IMR-90 (cell line): ENCODE results near the gene NFKB1. TPM values are rescaled to one million over a fixed set of nuclear protein-coding genes. Genes with fewer than 3 reads are reported as not detected.

Experiments
- ATAC-seq: fragments of 200-7000 bp; cut with Tn5 transposase; 2 replicates; pipeline ENCODE4 v1.9.1; 2020; ENCODE audit warnings: low read depth, mild to moderate bottlenecking, moderate library complexity
- BruUV-seq: library from RNA; stranded (reverse); fragments of 400-500 nt; replicated peaks from 2 replicates; lab custom pipeline; 2021; lab: Mats Ljungman, UMichigan
- CTCF ChIA-PET: fragments of 300-600 bp; formaldehyde crosslinking; extraction: SDS; loops from one replicate; lab custom pipeline; 2021; ENCODE audit warnings: antibody characterized with exemption; lab: Yijun Ruan, JAX
- POLR2A ChIA-PET: fragments of 300-600 bp; sonication (Branson Sonifier 250); formaldehyde crosslinking; loops from one replicate; lab custom pipeline; 2022; ENCODE audit warnings: antibody characterized with exemption; ENCODE audit not compliant: unreplicated experiment; lab: Charles Lee
- DNase-seq: peaks from one replicate; pipeline ENCODE4 v3.0.0; 2013
- H2AFZ ChIP-seq: replicated peaks from 2 replicates; pipeline ENCODE3; 2013; ENCODE audit warnings: low read length, mild to moderate bottlenecking; ENCODE audit not compliant: poor library complexity
- H2AK5ac ChIP-seq: 2 replicates; pipeline ENCODE4 v1.6.1; 2013; ENCODE audit warnings: low read depth, low read length, inconsistent platforms
- H2AK9ac ChIP-seq: replicated peaks from 2 replicates; pipeline ENCODE3; 2013; ENCODE audit warnings: mild to moderate bottlenecking, low read depth, low read length, moderate library complexity; ENCODE audit not compliant: poor library complexity
- H2BK120ac ChIP-seq: 2 replicates; pipeline ENCODE4 v1.6.1; 2013; ENCODE audit warnings: low read depth, low read length, inconsistent platforms
- H2BK15ac ChIP-seq: 3 replicates; pipeline ENCODE4 v1.6.1; 2013; ENCODE audit warnings: low read depth, low read length, inconsistent platforms
- H2BK20ac ChIP-seq: 2 replicates; pipeline ENCODE4 v1.6.1; 2013; ENCODE audit warnings: low read depth, mild to moderate bottlenecking, inconsistent platforms, low read length, moderate library complexity
- H2BK5ac ChIP-seq: 2 replicates; pipeline ENCODE4 v1.6.1; 2013; ENCODE audit warnings: mild to moderate bottlenecking, low read depth, low read length, inconsistent platforms; ENCODE audit not compliant: poor library complexity, severe bottlenecking
- H3K14ac ChIP-seq: replicated peaks from 2 replicates; pipeline ENCODE4 v1.6.1; 2013; ENCODE audit warnings: low read depth, low read length, inconsistent platforms
- H3K18ac ChIP-seq: 2 replicates; pipeline ENCODE4 v1.6.1; 2013; ENCODE audit warnings: low read depth, low read length, control low read depth
- H3K23ac ChIP-seq: 2 replicates; pipeline ENCODE4 v1.6.1; 2013; ENCODE audit warnings: low read depth, low read length, inconsistent platforms
- H3K27ac ChIP-seq: 2 replicates; pipeline ENCODE4 v1.5.1; 2013; ENCODE audit warnings: mild to moderate bottlenecking, control low read depth, low read length; ENCODE audit not compliant: insufficient read depth
- H3K27me3 ChIP-seq: 2 replicates; pipeline ENCODE4 v1.6.1; 2013; ENCODE audit warnings: low read length; ENCODE audit not compliant: control insufficient read depth, insufficient read depth
- H3K36me3 ChIP-seq: 2 replicates; pipeline ENCODE4 v1.6.1; 2013; ENCODE audit warnings: low read length, mixed read lengths; ENCODE audit not compliant: control insufficient read depth, insufficient read depth
- H3K4ac ChIP-seq: 2 replicates; pipeline ENCODE4 v1.6.1; 2013; ENCODE audit warnings: low read depth, low read length, inconsistent platforms
- H3K4me1 ChIP-seq: 2 replicates; pipeline ENCODE4 v1.6.1; 2013; ENCODE audit warnings: low read length, mixed read lengths; ENCODE audit not compliant: control insufficient read depth, insufficient read depth
- H3K4me2 ChIP-seq: 2 replicates; pipeline ENCODE4 v1.6.1; 2013; ENCODE audit warnings: low read depth, mild to moderate bottlenecking, control low read depth, low read length, moderate library complexity
- H3K4me3 ChIP-seq: 2 replicates; pipeline ENCODE4 v1.5.1; 2013; ENCODE audit warnings: low read depth, mild to moderate bottlenecking, control low read depth, low read length, moderate library complexity; ENCODE audit not compliant: insufficient read depth
- H3K56ac ChIP-seq: 2 replicates; pipeline ENCODE4 v1.6.1; 2013; ENCODE audit warnings: low read length, inconsistent platforms; ENCODE audit not compliant: insufficient read depth; ENCODE audit errors: extremely low read depth
- H3K79me1 ChIP-seq, 2 experiments: 2 replicates each; pipeline ENCODE4 v1.6.1; 2013; ENCODE audit warnings: low read length in 2 of 2, inconsistent platforms in 1 of 2, low read depth in 1 of 2
- H3K9ac ChIP-seq: 2 replicates; pipeline ENCODE4 v1.6.1; 2013; ENCODE audit warnings: low read depth, low read length, control low read depth
- H3K9me1 ChIP-seq: 2 replicates; pipeline ENCODE4 v1.6.1; 2013; ENCODE audit warnings: low read length, inconsistent platforms; ENCODE audit not compliant: insufficient read depth
- H3K9me3 ChIP-seq: 2 replicates; pipeline ENCODE4 v1.6.1; 2013; ENCODE audit warnings: low read length; ENCODE audit not compliant: control insufficient read depth, insufficient read depth
- H4K20me1 ChIP-seq: 2 replicates; pipeline ENCODE4 v1.6.1; 2013; ENCODE audit warnings: low read length, inconsistent platforms; ENCODE audit not compliant: insufficient read depth
- H4K5ac ChIP-seq: 2 replicates; pipeline ENCODE4 v1.6.1; 2013; ENCODE audit warnings: mild to moderate bottlenecking, low read depth, low read length, control low read depth
- H4K8ac ChIP-seq, 2 experiments: 2 replicates each; pipeline ENCODE4 v1.6.1; 2013; ENCODE audit warnings: low read depth in 2 of 2, low read length in 2 of 2, control low read depth in 1 of 2, inconsistent platforms in 1 of 2
- H4K91ac ChIP-seq: 2 replicates; pipeline ENCODE4 v1.6.1; 2013; ENCODE audit warnings: low read depth, low read length, inconsistent platforms; ENCODE audit not compliant: insufficient read depth
- BHLHE40 ChIP-seq: fragments of 150-350 bp; IDR thresholded peaks from 2 replicates; pipeline ENCODE4 v1.6.1; 2016; ENCODE audit warnings: mild to moderate bottlenecking, low read depth, low read length
- CEBPB ChIP-seq: IDR thresholded peaks from 2 replicates; pipeline ENCODE4 v1.6.1; 2012; ENCODE audit warnings: low read depth, low read length, improper control_type of control experiment
- CHD1 ChIP-seq: IDR thresholded peaks from 2 replicates; pipeline ENCODE4 v1.6.1; 2012; ENCODE audit warnings: low read depth, low read length, improper control_type of control experiment
- CTCF ChIP-seq: conservative IDR thresholded peaks from 2 replicates; pipeline ENCODE4 v1.5.1; 2012; ENCODE audit warnings: mild to moderate bottlenecking, low read depth, low read length, improper control_type of control experiment
- ELK1 ChIP-seq: fragments of 150-350 bp; IDR thresholded peaks from 2 replicates; pipeline ENCODE4 v1.6.1; 2016; ENCODE audit warnings: low read depth, mild to moderate bottlenecking, low read length, moderate library complexity, borderline replicate concordance
- FOS ChIP-seq: fragments of 150-350 bp; IDR thresholded peaks from 2 replicates; pipeline ENCODE4 v1.6.1; 2016; ENCODE audit warnings: low read depth, low read length
- MAFK ChIP-seq: IDR thresholded peaks from 2 replicates; pipeline ENCODE4 v1.6.1; 2012; ENCODE audit warnings: low read depth, low read length, improper control_type of control experiment
- MAZ ChIP-seq: IDR thresholded peaks from 2 replicates; pipeline ENCODE4 v1.6.1; 2012; ENCODE audit warnings: low read depth, mild to moderate bottlenecking, low read length, improper control_type of control experiment, moderate library complexity, borderline replicate concordance
- MXI1 ChIP-seq: IDR thresholded peaks from 2 replicates; pipeline ENCODE4 v1.6.1; 2012; ENCODE audit warnings: low read depth, mild to moderate bottlenecking, low read length, moderate library complexity, borderline replicate concordance
- NFE2L2 ChIP-seq: fragments of 150-350 bp; IDR thresholded peaks from 2 replicates; pipeline ENCODE4 v1.6.1; 2016; ENCODE audit warnings: low read depth, mild to moderate bottlenecking, low read length
- POLR2A ChIP-seq: IDR thresholded peaks from 2 replicates; pipeline ENCODE4 v1.6.1; 2012; ENCODE audit warnings: mild to moderate bottlenecking, low read depth, low read length
- RAD21 ChIP-seq: IDR thresholded peaks from 2 replicates; pipeline ENCODE4 v1.6.1; 2012; ENCODE audit warnings: low read length, improper control_type of control experiment
- RCOR1 ChIP-seq: IDR thresholded peaks from 2 replicates; pipeline ENCODE4 v1.6.1; 2012; ENCODE audit warnings: mild to moderate bottlenecking, low read length, improper control_type of control experiment; ENCODE audit not compliant: insufficient replicate concordance
- SMC3 ChIP-seq: fragments of 150-350 bp; IDR thresholded peaks from 2 replicates; pipeline ENCODE4 v1.6.1; 2016; ENCODE audit warnings: low read depth, mild to moderate bottlenecking, antibody characterized with exemption, low read length, moderate library complexity
- USF2 ChIP-seq: fragments of 150-350 bp; IDR thresholded peaks from 2 replicates; pipeline ENCODE4 v1.6.1; 2017; ENCODE audit warnings: mild to moderate bottlenecking, antibody characterized with exemption, low read length, low read depth
- whole genome bisulfite sequencing, 2 experiments: methylation state at CpG; one replicate each; pipeline versions ENCODE4 v1.1.5 to v1.1.7; 2013; ENCODE audit warnings: missing lambda C conversion rate in 2 of 2; ENCODE audit not compliant: insufficient read length in 1 of 2; ENCODE audit errors: extremely low coverage in 2 of 2; 5-methylcytosine and 5-hydroxymethylcytosine counted together
- dilution Hi-C: fragments of 300-500 bp; cut with HindIII; formaldehyde crosslinking; loops from one replicate; pipeline ENCODE4 v1.14.3; 2018; ENCODE audit warnings: low sequenced_read_pairs; ENCODE audit not compliant: unreplicated experiment
- in situ Hi-C: fragments of 300-500 bp; cut with MboI; formaldehyde crosslinking; loops from 3 replicates; pipeline ENCODE4 v1.14.3; 2019; ENCODE audit warnings: low sequenced_read_pairs, inconsistent platforms, mixed read lengths
- intact Hi-C: fragments of 100-400 bp; cut with micrococcal nuclease; formaldehyde crosslinking; loops from 2 replicates; pipeline ENCODE4 v1.10.0; 2022
- polyA plus RNA-seq, 3 experiments: library from polyadenylated mRNA; depleted of rRNA; stranded (reverse); fragments of >200 nt; gene quantifications; 2 replicates each; pipeline ENCODE4 v1.2.3, GENCODE V29; 2012; ENCODE audit warnings: low replicate concordance in 1 of 3
- total RNA-seq: library from RNA; depleted of rRNA; stranded (reverse); fragments of >200 nt; gene quantifications from 2 replicates; pipeline ENCODE4 v1.2.3, GENCODE V29; 2012

Gene NFKB1
- total and polyA plus RNA-seq, 2 of the 4 experiments (the other 2 are of a cell fraction) = 19.8 to 24.6 TPM

- Histone ChIP-seq H3K27ac (no peak overlapping the region), H2AK5ac (no peak overlapping the region), H3K9me3 (no peaks in the 10 kb centered on the region), H3K27me3 (no peaks in the 10 kb centered on the region), H3K23ac (no peak overlapping the region), H4K8ac (no peak overlapping the region), H2BK5ac (no peak overlapping the region), H3K79me1 (no peaks in the 10 kb centered on the region), H3K56ac (no peak overlapping the region), H3K18ac (no peak overlapping the region), H2AK9ac (no peak overlapping the region), H4K91ac (no peak overlapping the region), H3K4me1 (peaks cover under 1% of the 10 kb centered on the region; the same call in 1 of the 2 replicates), H3K9ac (no peak overlapping the region), H2BK15ac (no peak overlapping the region), H3K14ac (no peak overlapping the region), H2BK120ac (no peak overlapping the region), H2AFZ (no peak overlapping the region), H3K4me3 (no peak overlapping the region), H4K5ac (no peak overlapping the region), H3K4me2 (no peak overlapping the region), H3K9me1 (peaks cover 12% of the 10 kb centered on the region), H4K20me1 (no peaks in the 10 kb centered on the region), H3K4ac (no peak overlapping the region), H3K36me3 (peaks cover 26% of the 10 kb centered on the region), H2BK20ac (no peak overlapping the region)
- ChIA-PET CTCF (interaction anchor here (0.9 kb wide), 1 partner anchor 17 kb away, joined by 4 read pairs; no protein-coding TSS in a partner anchor), POLR2A (no interaction called here)
- no TSS peak for BruUV-seq
- ATAC-seq (no peak), DNase-seq (no peak)
- in situ Hi-C loops (loop anchor here (10.0 kb wide), 1 partner anchor 160 kb away; no protein-coding TSS in a partner anchor), intact Hi-C loops (no loop called here), dilution Hi-C loops (loop anchor here (25.0 kb wide), 1 partner anchor 408 kb away; the partner anchor contains the start of gene SLC9B1)
- WGBS, 2 experiments = no CpG with 5 or more reads among the region's 2 CpGs
- TF ChIP-seq CEBPB (no peak), SMC3 (no peak), FOS (no peak), CHD1 (no peak), RCOR1 (no peak), MAZ (no peak), NFE2L2 (no peak), ELK1 (no peak), MAFK (no peak), BHLHE40 (no peak), USF2 (no peak), POLR2A (no peak), CTCF (no peak), RAD21 (no peak), MXI1 (no peak)
Measured at GRCh38 chr4:102604222-102604940, 103.2 kb downstream of the NFKB1 start.
